Glutamatergic neuron (in vitro differentiated cells): ENCODE measurements around the gene TMOD2. TPM values are rescaled to one million over a fixed set of nuclear protein-coding genes. Genes with fewer than 3 reads are reported as not detected.
"Not testable (repeated sequence)": the region's sequence is repeated elsewhere in the genome, so short reads cannot be mapped to it uniquely, and the experiment has no call there.

Source experiments
- DNase-seq: peaks from one replicate; pipeline ENCODE4 v3.0.0; 2022
- H3K27ac Mint-ChIP-seq: one replicate; pipeline ENCODE4 v1.8.0; 2020; ENCODE audit warnings: mild to moderate bottlenecking, mixed read lengths, inconsistent platforms; ENCODE audit not compliant: unreplicated experiment
- H3K27me3 Mint-ChIP-seq: one replicate; pipeline ENCODE4 v1.8.0; 2020; ENCODE audit warnings: mild to moderate bottlenecking, moderate library complexity, mixed read lengths, inconsistent platforms; ENCODE audit not compliant: unreplicated experiment
- H3K36me3 Mint-ChIP-seq: one replicate; pipeline ENCODE4 v1.8.0; 2020; ENCODE audit warnings: mild to moderate bottlenecking, mixed read lengths, inconsistent platforms; ENCODE audit not compliant: unreplicated experiment
- H3K4me1 Mint-ChIP-seq: one replicate; pipeline ENCODE4 v1.8.0; 2020; ENCODE audit warnings: mild to moderate bottlenecking, low read depth, mixed read lengths, inconsistent platforms; ENCODE audit not compliant: unreplicated experiment
- H3K4me3 Mint-ChIP-seq: one replicate; pipeline ENCODE4 v1.8.0; 2020; ENCODE audit warnings: mild to moderate bottlenecking, mixed read lengths, inconsistent platforms; ENCODE audit not compliant: unreplicated experiment
- H3K9me3 Mint-ChIP-seq: one replicate; pipeline ENCODE4 v1.8.0; 2020; ENCODE audit warnings: mild to moderate bottlenecking, moderate library complexity, mixed read lengths, inconsistent platforms; ENCODE audit not compliant: unreplicated experiment
- total RNA-seq: library from RNA; stranded (reverse); fragmentation: NEBNext Ultra II Directional; extraction: Animal tissue kit (Norgen Biotek cat#: 25700); gene quantifications from one replicate; pipeline ENCODE4 v1.2.1, GENCODE V29; 2021; ENCODE audit not compliant: unreplicated experiment
- TF ChIP-seq, protein P1 (sequence below): fragments of 200-600 bp; sonication (generic); IDR thresholded peaks from one replicate; pipeline ENCODE4 v1.5.0; 2021; ENCODE audit not compliant: partially characterized antibody, unreplicated experiment

Gene TMOD2
- total RNA-seq, 1 donor from 2014 or later: 75.0 TPM

- Mint-ChIP-seq H3K27ac (no peak overlapping the region), H3K4me3 (no peak overlapping the region), H3K27me3 (no peaks in the 10 kb centered on the region), H3K9me3 (no peaks in the 10 kb centered on the region), H3K36me3 (peaks cover 10% of the 10 kb centered on the region), H3K4me1 (no peaks in the 10 kb centered on the region)
- DNase-seq: no peak
- TF ChIP-seq, protein P1, sequence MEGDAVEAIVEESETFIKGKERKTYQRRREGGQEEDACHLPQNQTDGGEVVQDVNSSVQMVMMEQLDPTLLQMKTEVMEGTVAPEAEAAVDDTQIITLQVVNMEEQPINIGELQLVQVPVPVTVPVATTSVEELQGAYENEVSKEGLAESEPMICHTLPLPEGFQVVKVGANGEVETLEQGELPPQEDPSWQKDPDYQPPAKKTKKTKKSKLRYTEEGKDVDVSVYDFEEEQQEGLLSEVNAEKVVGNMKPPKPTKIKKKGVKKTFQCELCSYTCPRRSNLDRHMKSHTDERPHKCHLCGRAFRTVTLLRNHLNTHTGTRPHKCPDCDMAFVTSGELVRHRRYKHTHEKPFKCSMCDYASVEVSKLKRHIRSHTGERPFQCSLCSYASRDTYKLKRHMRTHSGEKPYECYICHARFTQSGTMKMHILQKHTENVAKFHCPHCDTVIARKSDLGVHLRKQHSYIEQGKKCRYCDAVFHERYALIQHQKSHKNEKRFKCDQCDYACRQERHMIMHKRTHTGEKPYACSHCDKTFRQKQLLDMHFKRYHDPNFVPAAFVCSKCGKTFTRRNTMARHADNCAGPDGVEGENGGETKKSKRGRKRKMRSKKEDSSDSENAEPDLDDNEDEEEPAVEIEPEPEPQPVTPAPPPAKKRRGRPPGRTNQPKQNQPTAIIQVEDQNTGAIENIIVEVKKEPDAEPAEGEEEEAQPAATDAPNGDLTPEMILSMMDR: peak; percentile 4
Measured at GRCh38 chr15:51782357-51782896, 31.0 kb downstream of the TMOD2 start.

- TF ChIP-seq, protein P1: no peak
- Mint-ChIP-seq H3K36me3 (peaks cover 25% of the 10 kb centered on the region), H3K27me3 (no peaks in the 10 kb centered on the region)
Measured at GRCh38 chr15:51783967-51784366, 32.6 kb downstream of the TMOD2 start.

DNA sequence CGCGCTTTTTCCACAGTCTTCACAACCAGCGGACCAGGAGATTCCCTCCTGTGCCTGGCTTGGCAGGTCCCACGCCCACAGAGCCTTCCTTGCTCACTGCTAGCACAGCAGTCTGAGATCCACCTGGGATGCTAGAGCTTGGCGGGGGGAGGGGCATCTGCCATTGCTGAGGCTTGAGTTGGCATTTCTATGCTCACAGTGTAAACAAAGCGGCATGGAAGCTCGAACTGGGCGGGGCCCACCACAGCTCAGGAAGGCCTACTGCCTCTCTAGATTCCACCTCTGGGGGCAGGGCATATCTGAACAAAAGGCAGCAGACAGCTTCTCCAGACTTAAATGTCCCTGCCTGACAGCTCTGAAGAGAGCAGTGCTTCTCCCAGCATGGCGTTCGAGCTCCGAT lies 35.7 kb downstream of the TMOD2 start:
- not testable (repeated sequence) for DNase-seq, H3K4me3 Mint-ChIP-seq, H3K4me1 Mint-ChIP-seq, H3K9me3 Mint-ChIP-seq, H3K27me3 Mint-ChIP-seq, H3K27ac Mint-ChIP-seq
- H3K36me3 Mint-ChIP-seq: peaks cover 33% of the 10 kb centered on the region

More at GRCh38 chr15:51783967-51784366, 32.6 kb downstream of the TMOD2 start:
- no peaks in the 10 kb centered on the region for H3K4me1 Mint-ChIP-seq
- H3K27ac Mint-ChIP-seq: no peak overlapping the region
- no peaks in the 10 kb centered on the region for H3K9me3 Mint-ChIP-seq
- DNase-seq: no peak
- H3K4me3 Mint-ChIP-seq: no peak overlapping the region

DNA sequence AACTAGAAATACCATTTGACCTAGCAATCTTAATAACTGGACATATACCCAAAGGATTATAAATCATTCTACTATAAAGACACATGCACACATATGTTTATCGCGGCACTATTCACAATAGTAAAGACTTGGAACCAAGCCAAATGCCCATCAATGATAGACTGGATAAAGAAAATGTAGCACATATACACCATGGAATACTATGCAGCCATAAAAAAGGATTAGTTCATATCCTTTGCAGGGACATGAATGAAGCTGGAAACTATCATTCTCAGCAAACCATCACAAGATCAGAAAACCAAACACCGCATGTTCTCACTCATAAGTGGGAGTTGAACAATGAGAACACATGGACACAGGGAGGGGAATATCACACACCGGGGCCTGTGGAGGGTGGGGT lies 41.1 kb downstream of the TMOD2 start:
- H3K9me3 Mint-ChIP-seq, H3K4me3 Mint-ChIP-seq, H3K27ac Mint-ChIP-seq, DNase-seq: not testable (repeated sequence)
- Mint-ChIP-seq H3K36me3 (peaks cover 23% of the 10 kb centered on the region), H3K27me3 (peaks cover 10% of the 10 kb centered on the region), H3K4me1 (peaks cover 21% of the 10 kb centered on the region)

GRCh38 chr15:51793521-51794305 lies 42.3 kb downstream of the TMOD2 start:
- no peak for DNase-seq
- Mint-ChIP-seq H3K4me3 (no peak overlapping the region), H3K27ac (no peak overlapping the region), H3K4me1 (peaks cover 30% of the 10 kb centered on the region), H3K36me3 (peaks cover 14% of the 10 kb centered on the region), H3K27me3 (peaks cover 11% of the 10 kb centered on the region), H3K9me3 (peaks cover 8% of the 10 kb centered on the region)
- TF ChIP-seq, protein P1: no peak

GRCh38 chr15:51796847-51797401 lies 45.5 kb downstream of the TMOD2 start:
- peaks cover 8% of the 10 kb centered on the region for H3K9me3 Mint-ChIP-seq
- peaks cover 14% of the 10 kb centered on the region for H3K27me3 Mint-ChIP-seq

More at GRCh38 chr15:51796847-51797401, 45.5 kb downstream of the TMOD2 start:
- DNase-seq: peak; percentile 30
- Mint-ChIP-seq H3K36me3 (peaks cover 4% of the 10 kb centered on the region), H3K27ac (peak overlapping the region; percentile 97), H3K4me1 (peaks cover 46% of the 10 kb centered on the region), H3K4me3 (peak overlapping the region; percentile 83)
- TF ChIP-seq, protein P1: no peak
